ENCODE results near the gene GALNT10. TPM values are rescaled to one million over a fixed set of nuclear protein-coding genes. Genes with fewer than 3 reads are reported as not detected.

GALNT10 gene
- total RNA-seq, 2 donors from 2014 or later = 34.7 to 40.4 TPM

- Mint-ChIP-seq H3K4me3 (no peak overlapping the region), H3K4me1 (peaks cover 21% of the 10 kb centered on the region), H3K36me3 (ENCODE audit: low read depth) (peaks cover 3% of the 10 kb centered on the region), H3K27me3 (no peaks in the 10 kb centered on the region), H3K27ac (peak overlapping the region; percentile 43)
- H3K9me3 ChIP-seq (ENCODE audit: control insufficient read depth, low read length, poor library complexity, severe bottlenecking) = no peaks in the 10 kb centered on the region
- ATAC-seq = no peak
- no peak for DNase-seq
Observed at GRCh38 chr5:154312000-154312399, 121.5 kb downstream of the GALNT10 start.

- H3K9me3 ChIP-seq (ENCODE audit: control insufficient read depth, low read length, poor library complexity, severe bottlenecking) = no peaks in the 10 kb centered on the region
- Mint-ChIP-seq H3K27ac (peak overlapping the region; percentile 43), H3K27me3 (no peaks in the 10 kb centered on the region), H3K4me3 (no peak overlapping the region), H3K36me3 (ENCODE audit: low read depth) (peaks cover 3% of the 10 kb centered on the region), H3K4me1 (peaks cover 21% of the 10 kb centered on the region)
- DNase-seq = no peak
- ATAC-seq = no peak
Observed at GRCh38 chr5:154312576-154312975, 122.0 kb downstream of the GALNT10 start.

GRCh38 chr5:154313360-154314017 lies 123.0 kb downstream of the GALNT10 start:
- no peak overlapping the region for H3K27ac Mint-ChIP-seq
- no peak for ATAC-seq
- H3K4me1 Mint-ChIP-seq = peaks cover 21% of the 10 kb centered on the region
- H3K36me3 Mint-ChIP-seq (ENCODE audit: low read depth) = peaks cover 6% of the 10 kb centered on the region
- no peak overlapping the region for H3K4me3 Mint-ChIP-seq
- no peaks in the 10 kb centered on the region for H3K9me3 ChIP-seq (ENCODE audit: control insufficient read depth, low read length, poor library complexity, severe bottlenecking)
- DNase-seq = no peak
- no peaks in the 10 kb centered on the region for H3K27me3 Mint-ChIP-seq

- Mint-ChIP-seq H3K36me3 (ENCODE audit: low read depth) (peaks cover 4% of the 10 kb centered on the region), H3K4me3 (no peak overlapping the region), H3K4me1 (peaks cover 6% of the 10 kb centered on the region), H3K27ac (no peak overlapping the region), H3K27me3 (no peaks in the 10 kb centered on the region)
- H3K9me3 ChIP-seq (ENCODE audit: control insufficient read depth, low read length, poor library complexity, severe bottlenecking) = no peaks in the 10 kb centered on the region
- ATAC-seq (no peak), DNase-seq (no peak)
Observed at GRCh38 chr5:154315196-154315595, 124.7 kb downstream of the GALNT10 start.

- Mint-ChIP-seq H3K4me1 (peaks cover 9% of the 10 kb centered on the region), H3K27me3 (no peaks in the 10 kb centered on the region), H3K4me3 (no peak overlapping the region), H3K27ac (no peak overlapping the region), H3K36me3 (ENCODE audit: low read depth) (peaks cover 4% of the 10 kb centered on the region)
- no peak for DNase-seq
- no peaks in the 10 kb centered on the region for H3K9me3 ChIP-seq (ENCODE audit: control insufficient read depth, low read length, poor library complexity, severe bottlenecking)
- ATAC-seq = no peak
Observed at GRCh38 chr5:154315756-154316155, 125.2 kb downstream of the GALNT10 start.

- ATAC-seq (no peak), DNase-seq (no peak)
- peaks cover 4% of the 10 kb centered on the region for H3K36me3 Mint-ChIP-seq (ENCODE audit: low read depth)
- H3K27ac Mint-ChIP-seq = no peak overlapping the region
- no peaks in the 10 kb centered on the region for H3K27me3 Mint-ChIP-seq
- H3K4me3 Mint-ChIP-seq = no peak overlapping the region
- H3K9me3 ChIP-seq (ENCODE audit: control insufficient read depth, low read length, poor library complexity, severe bottlenecking) = no peaks in the 10 kb centered on the region
- H3K4me1 Mint-ChIP-seq = peaks cover 9% of the 10 kb centered on the region
Observed at GRCh38 chr5:154316223-154316935, 125.8 kb downstream of the GALNT10 start.

GRCh38 chr5:154317916-154318315 lies 127.4 kb downstream of the GALNT10 start:
- H3K36me3 Mint-ChIP-seq (ENCODE audit: low read depth) = peaks cover 4% of the 10 kb centered on the region
- H3K27me3 Mint-ChIP-seq = no peaks in the 10 kb centered on the region
- H3K27ac Mint-ChIP-seq = no peak overlapping the region
- DNase-seq (no peak), ATAC-seq (no peak)
- no peaks in the 10 kb centered on the region for H3K9me3 ChIP-seq (ENCODE audit: control insufficient read depth, low read length, poor library complexity, severe bottlenecking)
- H3K4me1 Mint-ChIP-seq = peaks cover 8% of the 10 kb centered on the region
- H3K4me3 Mint-ChIP-seq = no peak overlapping the region

- H3K36me3 Mint-ChIP-seq (ENCODE audit: low read depth) = peaks cover 6% of the 10 kb centered on the region
- H3K9me3 ChIP-seq (ENCODE audit: control insufficient read depth, low read length, poor library complexity, severe bottlenecking) = no peaks in the 10 kb centered on the region
- ATAC-seq (no peak), DNase-seq (no peak)
- H3K27me3 Mint-ChIP-seq = no peaks in the 10 kb centered on the region
- H3K27ac Mint-ChIP-seq = no peak overlapping the region
- H3K4me3 Mint-ChIP-seq = no peak overlapping the region
- H3K4me1 Mint-ChIP-seq = peaks cover 6% of the 10 kb centered on the region
Observed at GRCh38 chr5:154318691-154319090, 128.2 kb downstream of the GALNT10 start.

- no peaks in the 10 kb centered on the region for H3K9me3 ChIP-seq (ENCODE audit: control insufficient read depth, low read length, poor library complexity, severe bottlenecking)
- no peak for DNase-seq
- Mint-ChIP-seq H3K36me3 (ENCODE audit: low read depth) (peaks cover 6% of the 10 kb centered on the region), H3K27ac (no peak overlapping the region), H3K27me3 (no peaks in the 10 kb centered on the region), H3K4me3 (no peak overlapping the region), H3K4me1 (peaks cover 6% of the 10 kb centered on the region)
- no peak for ATAC-seq
Observed at GRCh38 chr5:154319736-154320135, 129.2 kb downstream of the GALNT10 start.

GRCh38 chr5:154320224-154321089 lies 129.9 kb downstream of the GALNT10 start:
- ATAC-seq (no peak), DNase-seq (no peak)
- Mint-ChIP-seq H3K4me3 (no peak overlapping the region), H3K36me3 (ENCODE audit: low read depth) (peaks cover 6% of the 10 kb centered on the region), H3K27me3 (no peaks in the 10 kb centered on the region), H3K4me1 (peaks cover 6% of the 10 kb centered on the region), H3K27ac (peak overlapping the region; percentile 37)
- H3K9me3 ChIP-seq (ENCODE audit: control insufficient read depth, low read length, poor library complexity, severe bottlenecking) = no peaks in the 10 kb centered on the region

GRCh38 chr5:154321546-154321945 lies 131.0 kb downstream of the GALNT10 start:
- no peak for DNase-seq
- no peak for ATAC-seq
- Mint-ChIP-seq H3K27me3 (no peaks in the 10 kb centered on the region), H3K27ac (no peak overlapping the region), H3K36me3 (ENCODE audit: low read depth) (peaks cover 6% of the 10 kb centered on the region), H3K4me3 (no peak overlapping the region), H3K4me1 (peaks cover 8% of the 10 kb centered on the region)
- no peaks in the 10 kb centered on the region for H3K9me3 ChIP-seq (ENCODE audit: control insufficient read depth, low read length, poor library complexity, severe bottlenecking)

- Mint-ChIP-seq H3K36me3 (ENCODE audit: low read depth) (peaks cover 2% of the 10 kb centered on the region), H3K4me3 (no peak overlapping the region), H3K27ac (peak overlapping the region; percentile 34), H3K4me1 (peaks cover 12% of the 10 kb centered on the region), H3K27me3 (no peaks in the 10 kb centered on the region)
- H3K9me3 ChIP-seq (ENCODE audit: control insufficient read depth, low read length, poor library complexity, severe bottlenecking) = no peaks in the 10 kb centered on the region
- DNase-seq = no peak
- ATAC-seq = no peak
Observed at GRCh38 chr5:154324033-154324432, 133.5 kb downstream of the GALNT10 start.

GRCh38 chr5:154325566-154325965 lies 135.0 kb downstream of the GALNT10 start:
- no peak overlapping the region for H3K4me3 Mint-ChIP-seq
- peaks cover 10% of the 10 kb centered on the region for H3K4me1 Mint-ChIP-seq
- H3K36me3 Mint-ChIP-seq (ENCODE audit: low read depth) = peaks cover 5% of the 10 kb centered on the region
- DNase-seq = no peak
- no peaks in the 10 kb centered on the region for H3K9me3 ChIP-seq (ENCODE audit: control insufficient read depth, low read length, poor library complexity, severe bottlenecking)
- H3K27me3 Mint-ChIP-seq = no peaks in the 10 kb centered on the region
- no peak overlapping the region for H3K27ac Mint-ChIP-seq
- ATAC-seq = no peak

Measured in T-helper 17 cell (primary cell).